ENCODE results near the gene CAPG. TPM values are rescaled to one million over a fixed set of nuclear protein-coding genes. Genes with fewer than 3 reads are reported as not detected.
A peak's percentile ranks its signal among the peaks of the same experiment; 100 is the strongest.
"Not testable (repeated sequence)": the region's sequence is repeated elsewhere in the genome, so short reads cannot be mapped to it uniquely, and the experiment has no call there.

Gene CAPG
- total RNA-seq, 2 donors from 2014 or later = 13.6 to 20.3 TPM

GRCh38 chr2:85427300-85427835 is 17.2 kb upstream of the CAPG start:
- ATAC-seq (peak in 1 of 2 donors; percentile 46), DNase-seq (no peak)
- intact Hi-C loops (cut with DNase I) = no loop called here

DNA sequence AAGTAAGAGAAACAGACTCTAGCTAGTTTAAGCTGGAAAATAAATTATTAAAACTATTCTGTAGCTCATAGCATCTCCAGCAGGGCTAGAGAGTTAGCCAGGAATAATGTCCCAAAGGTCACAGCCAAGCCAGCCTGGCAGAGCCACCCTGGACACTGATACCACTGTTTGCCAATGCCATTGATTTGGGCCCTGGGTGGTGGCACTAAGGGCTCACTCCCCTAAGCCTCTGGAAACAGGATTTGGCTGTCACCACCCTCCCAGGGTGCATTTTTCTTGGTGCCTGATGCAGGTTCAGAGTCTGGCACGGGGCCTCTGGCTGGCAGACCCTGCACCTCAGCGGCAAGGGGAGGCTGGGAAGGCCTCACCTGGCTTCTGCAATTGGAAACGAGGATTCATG is 15.4 kb upstream of the CAPG start:
- ATAC-seq = no peak
- intact Hi-C loops (cut with DNase I) = no loop called here
- no peak for DNase-seq

DNA sequence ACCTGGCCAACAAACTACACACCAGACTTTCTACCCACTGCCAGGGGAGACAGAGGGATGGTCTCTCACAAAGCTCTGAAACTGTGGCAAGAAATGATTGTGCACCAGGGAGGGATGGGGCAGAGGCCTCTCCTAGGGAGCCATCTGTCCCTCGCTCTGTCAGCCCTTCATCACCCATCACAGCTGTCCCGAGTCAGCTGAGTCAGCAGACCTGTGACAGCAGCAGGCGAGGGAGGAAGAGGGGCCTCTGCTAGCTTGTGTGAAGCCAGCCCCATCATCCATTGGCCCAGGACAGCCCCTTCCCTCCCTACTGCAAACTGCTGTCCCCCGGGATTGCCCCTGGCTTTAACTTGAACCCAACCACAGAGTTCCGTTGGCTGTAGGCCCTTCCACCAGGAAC is 13.4 kb upstream of the CAPG start:
- no peak for ATAC-seq
- no peak for DNase-seq
- intact Hi-C loops (cut with DNase I) = loop anchor here in 1 of 2 donors (5.0 kb wide), 1 partner anchor 114 kb away; the partner anchor contains the start of gene MAT2A

DNA sequence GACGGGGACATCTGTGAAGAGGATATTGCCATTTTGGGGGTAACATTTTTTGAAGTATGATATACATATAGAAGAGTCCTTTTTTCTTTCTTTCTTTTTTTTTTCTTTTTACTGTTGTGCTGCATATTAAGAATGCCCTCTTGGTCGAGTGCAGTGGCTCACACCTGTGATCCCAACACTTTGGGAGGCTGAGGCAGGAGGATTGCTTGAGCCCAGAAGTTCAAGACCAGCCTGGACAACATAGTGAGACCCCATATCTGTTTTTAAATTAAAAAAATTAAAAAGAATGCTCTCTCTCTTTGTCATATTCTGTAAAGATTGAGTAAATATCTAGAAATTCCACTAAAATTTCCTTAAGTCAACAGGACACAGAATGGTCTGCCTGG is 11.9 kb upstream of the CAPG start:
- intact Hi-C loops (cut with DNase I) = loop anchor here in 1 of 2 donors (5.0 kb wide), 1 partner anchor 115 kb away; the partner anchor contains the start of gene MAT2A
- ATAC-seq (no peak), DNase-seq (no peak)

DNA sequence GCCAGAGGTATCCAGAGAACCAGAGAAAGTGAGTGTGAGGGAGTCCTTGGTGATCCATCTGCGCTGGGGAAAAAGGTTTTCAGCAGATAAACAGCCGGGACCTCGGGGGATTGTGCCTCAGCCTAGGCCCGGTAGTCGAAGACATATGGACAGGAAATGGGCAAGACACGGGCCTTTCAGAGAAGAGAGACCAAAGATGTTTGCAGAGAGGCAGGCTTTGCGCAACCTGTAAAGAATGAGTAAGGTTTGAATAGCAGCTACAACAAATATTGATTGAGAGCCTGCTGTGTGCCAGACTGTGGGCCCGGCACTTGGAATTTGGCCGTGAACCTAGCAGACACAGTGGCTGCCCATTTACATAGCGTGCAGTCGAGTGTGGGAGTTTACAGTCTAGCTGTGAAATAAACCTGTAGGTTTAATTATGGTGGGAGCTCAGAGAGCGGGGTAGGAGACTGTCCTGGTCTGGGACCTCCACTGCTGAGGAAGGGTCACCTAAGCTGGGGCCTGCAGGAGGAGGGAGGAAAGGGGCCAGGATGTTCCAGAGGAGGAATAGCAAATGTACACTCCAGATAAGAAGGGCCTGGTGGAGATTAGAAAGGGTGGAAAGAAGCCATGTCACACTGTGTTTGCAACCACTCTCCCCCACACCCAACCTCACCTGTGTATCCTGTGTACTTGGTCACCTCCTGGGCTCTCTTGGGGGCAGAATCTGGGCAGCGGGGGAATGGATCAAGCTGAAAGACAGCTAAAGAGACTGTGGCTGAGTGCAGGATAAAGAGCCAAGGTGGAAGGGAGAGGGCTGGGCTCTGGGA is 11.3 kb upstream of the CAPG start:
- intact Hi-C loops (cut with DNase I) = loop anchor here (2.0 to 5.0 kb wide), 2 partner anchors 116 to 127 kb away; partner anchors contain the start of gene MAT2A (in 1 of the 2)
- ATAC-seq (peak in 1 of 2 donors; percentile 1), DNase-seq (no peak)

GRCh38 chr2:85420536-85421259 is 10.5 kb upstream of the CAPG start:
- ATAC-seq (peak; percentile 77 to 78), DNase-seq (peak; percentile 92)
- intact Hi-C loops (cut with DNase I) = loop anchor here (1.0 to 5.0 kb wide), 3 partner anchors 117 to 132 kb away; partner anchors contain the start of gene MAT2A (in 1 of the 2)

DNA sequence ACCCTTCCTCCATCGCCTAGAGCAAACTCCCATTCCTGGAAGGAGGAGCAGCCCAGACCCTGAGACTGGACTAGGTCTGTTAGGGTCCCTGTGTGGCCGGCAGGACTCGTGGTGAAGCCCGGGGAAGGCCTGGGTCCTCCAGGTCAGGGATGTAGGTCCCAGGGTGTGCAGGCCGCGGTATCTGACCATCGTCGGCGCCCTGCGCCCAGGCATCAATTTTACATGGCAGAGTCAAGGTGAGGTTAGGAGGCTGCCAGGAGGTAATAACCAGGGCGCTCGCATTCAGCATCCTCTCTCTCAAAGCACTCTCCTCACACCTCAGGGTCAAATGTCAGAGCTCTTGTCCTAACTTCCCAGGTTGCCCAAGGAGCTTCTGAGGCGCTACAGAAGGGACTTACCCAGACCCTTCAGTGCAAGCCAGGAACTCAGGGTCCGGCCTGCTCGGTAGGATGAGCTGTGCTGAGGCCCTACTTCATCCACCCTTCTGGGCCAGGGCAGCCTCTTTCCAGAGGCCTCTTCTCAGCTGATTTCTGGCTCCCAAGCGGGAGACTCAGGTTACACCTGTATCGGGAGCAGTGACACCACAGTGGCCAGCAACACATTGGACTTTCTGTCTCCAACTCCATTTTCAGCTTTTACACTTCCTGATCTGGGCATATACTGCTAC is 9.0 kb upstream of the CAPG start:
- intact Hi-C loops (cut with DNase I) = no loop called here
- DNase-seq (no peak), ATAC-seq (peak in 1 of 2 donors; percentile 1)

DNA sequence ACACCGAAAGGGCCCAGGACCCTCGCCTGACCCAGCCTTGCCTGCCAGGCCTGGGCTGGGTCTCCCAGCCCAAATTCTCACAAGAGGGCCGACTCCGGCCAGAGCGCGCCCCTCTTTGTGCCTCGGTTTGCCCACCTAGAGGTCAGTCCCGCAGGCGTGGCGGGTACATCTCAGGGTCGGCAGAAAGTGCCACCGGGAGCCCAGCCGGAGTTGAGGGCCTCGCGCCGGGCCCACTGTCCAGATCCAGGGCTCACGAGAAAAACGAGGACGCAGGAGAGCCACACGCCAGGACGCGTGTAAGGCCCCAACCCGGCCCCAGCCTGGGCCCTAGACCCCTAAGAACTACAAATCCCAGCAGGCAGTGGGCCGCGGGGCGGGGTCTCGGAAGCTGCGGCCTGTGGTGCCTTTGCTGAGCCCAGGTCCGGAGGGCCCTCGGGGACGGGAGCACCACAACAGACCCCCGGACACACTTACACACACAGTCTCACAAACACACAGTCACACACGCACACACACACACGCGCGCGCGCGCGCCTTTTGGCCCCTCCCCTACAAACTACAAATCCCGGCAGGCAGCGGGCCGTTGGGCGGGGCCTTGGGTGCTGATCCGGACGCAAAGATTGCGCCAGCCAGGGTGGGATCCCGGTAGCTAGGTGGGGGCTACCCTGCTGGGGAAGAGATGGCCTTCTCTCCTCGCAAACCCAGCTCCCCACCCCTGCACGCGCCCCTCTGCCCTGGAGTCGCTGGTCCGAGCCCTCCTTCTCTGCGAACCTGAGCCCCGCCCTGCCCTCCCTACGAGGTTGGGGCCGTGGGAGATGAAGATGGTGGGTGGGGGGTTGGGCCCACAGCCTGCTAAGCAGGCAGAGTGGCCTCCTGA is 8.2 kb upstream of the CAPG start, which contains the start of gene SH2D6:
Gene SH2D6, plus strand, starts transcription at position 583 of the 877 bp plus-strand sequence. CDS start 10,752 bp downstream, outside the sequence.
- DNase-seq = peak; percentile 91
- ATAC-seq = peak; percentile 79 to 86
- intact Hi-C loops (cut with DNase I) = no loop called here

GRCh38 chr2:85415980-85416650 is 5.9 kb upstream of the CAPG start:
- intact Hi-C loops (cut with DNase I) = no loop called here
- ATAC-seq (no peak), DNase-seq (no peak)

GRCh38 chr2:85414761-85415553 is 4.8 kb upstream of the CAPG start:
- intact Hi-C loops (cut with DNase I) = no loop called here
- ATAC-seq (no peak), DNase-seq (no peak)

DNA sequence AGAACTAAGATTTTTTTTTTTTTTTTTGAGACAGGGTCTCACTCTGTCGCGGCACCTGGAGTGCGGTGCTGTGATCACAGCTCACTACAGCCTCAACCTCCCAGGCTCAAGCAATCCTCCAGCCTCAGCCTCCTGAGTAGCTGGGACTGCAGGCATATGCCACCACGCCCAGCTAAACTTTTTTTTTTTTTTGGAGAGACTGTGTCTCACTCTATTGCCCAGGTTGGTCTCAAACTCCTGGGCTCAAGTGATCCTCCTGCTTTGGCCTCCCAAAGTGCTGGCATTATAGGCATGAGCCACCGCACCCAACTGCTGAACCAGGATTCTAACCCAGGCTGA is 4.2 kb upstream of the CAPG start:
- intact Hi-C loops (cut with DNase I); DNase-seq; ATAC-seq: not testable (repeated sequence)

GRCh38 chr2:85413592-85414420 is 3.6 kb upstream of the CAPG start:
- ATAC-seq = peak; percentile 23 to 72
- intact Hi-C loops (cut with DNase I) = no loop called here
- peak; percentile 64 for DNase-seq

DNA sequence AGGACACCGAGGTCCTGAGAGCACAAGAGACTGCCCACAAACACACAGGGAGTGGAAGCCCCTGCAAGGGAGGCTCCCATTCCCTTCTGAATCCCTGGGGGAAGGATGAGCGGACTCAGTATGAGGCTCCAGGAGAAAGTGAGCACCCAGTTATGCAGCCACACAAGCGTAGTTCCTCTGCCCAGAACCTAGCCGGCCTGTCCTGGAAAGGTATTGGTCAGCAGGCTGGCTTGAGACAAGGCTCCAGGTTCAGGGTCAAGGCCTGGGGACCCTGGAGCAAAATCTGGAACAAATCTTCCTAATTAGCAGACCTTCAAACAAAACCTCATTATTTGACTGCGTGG is 1.2 kb upstream of the CAPG start:
- intact Hi-C loops (cut with DNase I) = no loop called here
- no peak for ATAC-seq
- DNase-seq = no peak

DNA sequence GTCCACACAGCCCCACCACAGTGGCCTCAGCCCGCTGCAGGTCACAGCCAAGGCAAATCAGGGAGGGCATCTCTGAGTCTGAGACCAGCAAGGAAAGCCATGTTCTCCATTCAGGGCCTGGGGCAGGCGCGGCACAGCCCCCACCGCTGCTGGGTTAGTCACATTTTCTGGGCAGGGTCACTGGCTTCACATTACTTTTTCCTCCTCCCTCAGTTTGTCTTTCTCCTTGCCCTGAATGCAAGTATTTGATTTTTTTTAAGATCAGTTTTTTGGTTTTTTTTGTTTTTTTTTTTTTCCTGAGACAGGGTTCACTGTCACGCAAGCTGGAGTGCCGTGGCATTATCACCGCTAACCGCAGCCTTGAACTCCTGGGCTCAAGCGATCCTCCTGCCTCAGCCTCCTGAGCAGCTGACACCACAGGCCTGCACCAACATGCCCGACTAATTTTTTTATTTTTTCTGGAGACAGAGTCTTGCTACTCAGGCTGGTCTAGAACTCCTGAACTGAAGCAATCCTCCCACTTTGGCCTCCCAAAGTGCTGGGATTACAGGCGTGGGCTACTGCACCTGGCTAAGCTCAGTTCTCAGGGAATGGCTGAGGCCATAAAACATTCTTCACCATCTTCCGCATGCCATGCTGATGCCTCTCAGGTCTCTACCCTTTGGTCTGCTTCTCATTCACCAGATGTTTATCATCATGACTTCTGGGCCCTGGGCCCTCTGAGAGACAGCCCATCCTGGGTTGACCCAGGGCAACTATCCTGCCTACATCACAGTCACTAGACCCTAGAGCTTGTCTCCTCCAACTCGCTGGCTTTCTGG is 628 bp upstream of the CAPG start:
- no peak for DNase-seq
- intact Hi-C loops (cut with DNase I) = no loop called here
- no peak for ATAC-seq

- DNase-seq (no peak), ATAC-seq (peak in 1 of 2 donors; percentile 69)
- intact Hi-C loops (cut with DNase I) = no loop called here
These were observed 4.7 kb downstream of the CAPG start for GRCh38 chr2:85405201-85406059.

All from left cardiac atrium (tissue), 4 donors.